Measurements from ENCODE around the gene RASEF.
"Not testable (repeated sequence)": the region's sequence is repeated elsewhere in the genome, so short reads cannot be mapped to it uniquely, and the experiment has no call there.

The RASEF gene

DNA sequence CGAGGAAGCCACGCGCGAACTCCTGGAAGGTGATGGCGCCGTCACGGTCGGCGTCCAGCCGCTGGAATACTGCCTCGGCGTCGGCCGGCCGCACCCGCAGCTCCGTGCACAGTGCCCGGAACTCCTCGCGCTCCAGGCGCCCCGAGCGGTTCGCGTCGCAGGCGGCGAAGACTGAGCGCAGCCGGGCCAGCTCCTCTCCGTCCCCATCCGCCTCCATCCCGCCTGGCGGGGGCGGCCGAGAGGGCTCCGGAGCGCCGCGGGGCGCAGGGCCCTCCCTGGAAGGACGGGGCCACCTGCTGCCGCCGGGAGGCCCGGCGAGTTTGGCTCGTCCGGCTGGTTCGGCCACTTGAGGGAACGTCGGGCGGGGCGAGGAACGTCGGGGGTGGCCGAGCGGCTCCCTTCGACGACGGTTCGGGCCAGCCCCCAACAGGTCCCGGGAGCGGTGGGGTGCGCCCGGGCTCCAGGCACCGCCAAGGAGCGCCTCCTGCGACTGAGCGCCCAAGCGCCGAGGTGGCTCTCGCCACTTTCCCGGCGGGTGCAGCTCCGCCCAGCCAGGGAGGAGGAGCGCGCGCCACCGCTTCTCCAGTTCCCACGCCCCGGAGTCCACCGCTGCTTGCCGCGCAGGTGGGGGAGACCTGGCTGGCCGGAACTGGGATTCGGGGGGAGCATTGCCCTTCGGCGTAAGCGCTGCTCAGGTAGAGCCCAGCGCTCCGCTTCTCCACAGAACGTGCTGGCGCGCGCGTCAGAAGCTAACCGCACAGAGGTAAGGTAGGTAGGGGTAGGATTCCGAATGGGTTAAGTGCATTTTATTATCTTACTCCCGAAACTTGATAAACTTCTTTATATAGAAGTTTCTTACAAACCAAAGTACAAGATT lies at the start of gene RASEF:
TSS of gene RASEF (minus strand) at position 492 of the 877 bp plus-strand sequence. CDS start at position 217, 275 bp downstream.
- FAIRE-seq: no peak

GRCh38 chr9:83111169-83111568 lies 48.2 kb upstream of the RASEF start:
- FAIRE-seq: no peak

- FAIRE-seq: no peak
Observed at GRCh38 chr9:83109296-83109695, 46.4 kb upstream of the RASEF start.

DNA sequence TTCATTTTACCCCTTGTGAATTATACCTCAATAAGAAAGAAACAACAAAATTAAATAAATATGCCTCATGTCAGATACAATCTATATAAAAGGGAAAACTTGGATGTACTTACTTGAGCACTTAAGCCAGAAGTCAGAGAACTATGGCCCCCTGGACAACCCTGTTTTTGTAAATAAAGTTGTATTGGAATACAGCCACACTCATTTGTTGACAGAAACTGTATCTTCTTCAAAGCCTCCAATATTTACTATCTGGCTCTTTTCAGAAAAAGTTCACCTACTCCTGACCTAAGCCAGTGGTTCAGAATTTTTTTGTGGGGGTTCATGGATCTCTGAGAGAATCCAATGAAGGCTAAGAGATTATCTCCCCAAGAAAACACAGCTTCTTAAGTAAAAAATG lies 45.3 kb upstream of the RASEF start:
- peak; percentile 15 for FAIRE-seq

GRCh38 chr9:83106772-83107171 lies 43.8 kb upstream of the RASEF start:
- no peak for FAIRE-seq

DNA sequence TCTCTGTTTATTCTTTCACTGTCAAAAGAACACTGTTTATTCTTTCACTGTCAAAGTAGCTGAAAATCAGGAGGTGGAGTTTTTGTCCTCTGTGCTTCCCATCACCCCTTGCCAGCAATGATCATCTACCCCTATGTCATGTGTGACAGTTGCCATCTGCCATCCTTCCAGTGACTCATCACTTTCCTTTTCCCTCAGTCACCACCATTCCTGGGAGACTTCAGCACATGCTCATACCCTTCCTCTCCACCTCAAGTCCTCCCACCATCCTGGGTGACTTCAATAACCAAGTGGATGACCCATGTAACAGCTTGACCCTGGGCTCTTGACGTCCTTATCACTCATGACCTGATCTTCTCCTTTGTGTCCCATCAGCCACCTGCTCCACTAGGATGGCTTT lies 43.3 kb upstream of the RASEF start:
- no peak for FAIRE-seq

- FAIRE-seq: no peak
Observed at GRCh38 chr9:83097633-83098032, 34.7 kb upstream of the RASEF start.

- FAIRE-seq: not testable (repeated sequence)
Observed at GRCh38 chr9:83093311-83093710, 30.4 kb upstream of the RASEF start.

DNA sequence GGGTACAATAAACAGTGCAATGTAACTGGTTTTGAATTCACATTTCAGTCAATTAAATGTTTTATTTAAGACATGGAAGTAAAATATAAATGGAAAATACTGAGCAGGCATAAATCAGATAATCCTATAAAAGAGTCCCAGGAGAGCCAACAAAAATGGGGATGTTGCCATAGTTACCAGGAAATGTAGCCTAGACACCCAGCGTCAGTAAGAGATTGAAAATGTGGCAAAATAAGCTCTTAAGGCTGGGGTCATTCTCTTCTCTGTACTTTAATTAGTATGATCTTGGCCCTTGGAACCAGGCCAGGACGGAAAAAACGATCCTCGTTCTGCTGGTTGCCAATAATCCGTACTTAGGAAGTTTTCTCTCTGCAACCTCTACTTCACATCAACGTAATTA lies 18.9 kb upstream of the RASEF start:
- FAIRE-seq: no peak

- FAIRE-seq: no peak
Observed at GRCh38 chr9:83081010-83081409, 18.1 kb upstream of the RASEF start.

GRCh38 chr9:83075932-83076331 lies 13.0 kb upstream of the RASEF start:
- not testable (repeated sequence) for FAIRE-seq

DNA sequence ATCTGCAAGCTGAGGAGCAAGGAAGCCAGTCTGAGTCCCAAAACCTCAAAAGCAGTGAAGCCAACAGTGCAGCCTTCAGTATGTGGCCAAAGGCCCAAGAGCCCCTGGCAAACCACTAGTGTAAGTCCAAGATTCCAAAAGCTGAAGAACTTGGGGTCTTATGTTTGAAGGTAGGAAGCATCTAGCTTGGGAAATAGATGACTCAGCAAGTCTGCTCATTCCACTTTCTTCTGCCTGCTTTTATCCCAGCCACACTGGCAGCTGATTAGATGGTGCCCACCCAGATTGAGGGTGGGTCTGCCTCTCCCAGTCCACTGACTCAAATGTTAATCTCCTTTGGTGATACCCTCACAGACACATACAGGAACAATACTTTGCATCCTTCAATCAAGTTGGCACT lies 9.6 kb upstream of the RASEF start:
- FAIRE-seq: not testable (repeated sequence)

DNA sequence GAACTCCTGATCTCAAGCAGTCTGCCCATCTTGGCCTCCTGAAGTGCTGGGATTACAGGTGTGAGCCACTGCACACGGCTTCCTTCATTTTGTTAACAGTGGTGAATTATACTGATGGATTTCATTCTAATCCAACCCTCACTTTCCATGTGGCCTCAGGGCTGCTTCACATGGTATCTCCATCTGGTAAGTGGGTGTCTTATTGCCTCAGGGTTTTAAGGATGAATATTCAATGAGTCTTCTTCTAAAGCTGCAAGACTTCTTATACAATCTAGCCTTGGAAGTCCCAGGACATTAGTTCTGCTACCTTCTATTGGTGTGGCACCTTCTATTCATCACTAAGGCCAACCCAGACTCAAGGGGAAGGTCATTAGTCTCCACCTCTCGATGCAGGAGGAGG lies 8.7 kb upstream of the RASEF start:
- no peak for FAIRE-seq

DNA sequence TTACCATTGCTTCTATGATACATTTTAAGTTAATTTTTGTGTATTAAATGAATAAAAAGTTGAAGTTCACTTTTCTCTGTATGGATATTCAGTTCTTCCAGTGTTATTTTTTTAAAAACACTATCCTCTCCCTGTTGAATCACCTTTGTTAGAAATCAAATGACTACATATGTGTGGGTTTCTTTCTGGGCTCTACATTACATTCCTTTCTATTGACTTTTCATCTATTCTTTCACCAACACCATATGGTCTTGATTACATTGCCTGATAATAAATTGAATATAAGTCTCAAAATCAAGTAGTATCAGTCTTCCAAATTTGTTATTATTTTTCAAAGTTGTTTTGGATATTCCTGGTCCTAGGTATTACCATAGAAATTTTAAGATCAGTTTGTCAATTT lies 7.3 kb upstream of the RASEF start:
- FAIRE-seq: no peak

DNA sequence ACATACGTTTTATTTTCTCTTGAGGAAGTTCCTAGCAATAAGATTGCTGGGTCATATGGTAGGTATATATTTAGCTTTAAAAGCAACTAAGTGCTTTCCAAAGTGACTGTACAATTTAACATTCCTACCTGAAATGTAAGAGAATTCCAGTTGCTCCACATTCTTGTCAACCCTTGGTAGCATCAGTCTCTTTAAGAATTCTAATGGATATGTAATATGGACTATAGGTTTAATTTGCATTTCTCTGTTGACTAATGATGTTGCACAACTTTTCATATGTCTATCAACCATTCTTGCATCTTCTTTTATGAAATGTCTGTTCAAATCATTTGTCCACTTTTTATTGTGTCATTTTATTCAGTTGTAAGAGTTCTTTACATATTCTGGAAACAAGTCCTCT lies 6.7 kb upstream of the RASEF start:
- FAIRE-seq: no peak

- no peak for FAIRE-seq
Observed at GRCh38 chr9:83068414-83068813, 5.5 kb upstream of the RASEF start.

- no peak for FAIRE-seq
Observed at GRCh38 chr9:83067579-83067978, 4.6 kb upstream of the RASEF start.

- FAIRE-seq: no peak
Observed at GRCh38 chr9:83066771-83067170, 3.8 kb upstream of the RASEF start.

GRCh38 chr9:83065233-83065632 lies 2.3 kb upstream of the RASEF start:
- no peak for FAIRE-seq

- no peak for FAIRE-seq
Observed at GRCh38 chr9:83061990-83062650, 822 bp downstream of the RASEF start.

- FAIRE-seq: no peak
Observed at GRCh38 chr9:83061036-83061435, 1.9 kb downstream of the RASEF start.

GRCh38 chr9:83060556-83060955 lies 2.4 kb downstream of the RASEF start:
- FAIRE-seq: no peak

GRCh38 chr9:83059417-83059816 lies 3.5 kb downstream of the RASEF start:
- no peak for FAIRE-seq

- FAIRE-seq: no peak
Observed at GRCh38 chr9:83056911-83057310, 6.0 kb downstream of the RASEF start.

Data from endometrium (tissue), 2 donors.